HG03469 (cell line): Measurements from ENCODE around the gene FBF1.
A peak's percentile ranks its signal among the peaks of the same experiment; 100 is the strongest.

Experiments
- ATAC-seq: cut with Tn5 transposase; IDR thresholded peaks from one replicate; pipeline ENCODE4 v1.9.1; 2021; ENCODE audit warnings: mild to moderate bottlenecking, moderate library complexity, moderate number of reproducible peaks; ENCODE audit not compliant: unreplicated experiment

The FBF1 gene

GRCh38 chr17:75917917-75918445 lies 22.9 kb downstream of the FBF1 start:
- ATAC-seq = no peak

GRCh38 chr17:75917141-75917916 lies 23.5 kb downstream of the FBF1 start:
- no peak for ATAC-seq

GRCh38 chr17:75915268-75915667 lies 25.6 kb downstream of the FBF1 start:
- ATAC-seq = no peak

GRCh38 chr17:75914643-75915267 lies 26.1 kb downstream of the FBF1 start:
- ATAC-seq = no peak

- no peak for ATAC-seq
Measured at GRCh38 chr17:75913537-75914210, 27.2 kb downstream of the FBF1 start.

GRCh38 chr17:75910699-75911098 lies 30.1 kb downstream of the FBF1 start:
- ATAC-seq = no peak

- no peak for ATAC-seq
Measured at GRCh38 chr17:75909812-75910274, 31.0 kb downstream of the FBF1 start.

- no peak for ATAC-seq
Measured at GRCh38 chr17:75909051-75909811, 31.6 kb downstream of the FBF1 start.

- no peak for ATAC-seq
Measured at GRCh38 chr17:75908201-75908600, 32.6 kb downstream of the FBF1 start.

GRCh38 chr17:75906143-75906884 lies 34.5 kb downstream of the FBF1 start:
- no peak for ATAC-seq

GRCh38 chr17:75904749-75905521 lies 35.9 kb downstream of the FBF1 start, which contains the start of gene MRPL38:
TSS of gene MRPL38 (minus strand) at chr17:75904884. CDS start at chr17:75904875, 9 bp downstream.
- ATAC-seq = peak; percentile 90

- ATAC-seq = no peak
Measured at GRCh38 chr17:75902406-75902805, 38.4 kb downstream of the FBF1 start.

GRCh38 chr17:75901727-75902126 lies 39.1 kb downstream of the FBF1 start:
- no peak for ATAC-seq

GRCh38 chr17:75900691-75901533 lies 39.9 kb downstream of the FBF1 start:
- no peak for ATAC-seq

GRCh38 chr17:75899767-75900468 lies 40.9 kb downstream of the FBF1 start:
- ATAC-seq = no peak

GRCh38 chr17:75899353-75899752 lies 41.5 kb downstream of the FBF1 start:
- no peak for ATAC-seq

- no peak for ATAC-seq
Measured at GRCh38 chr17:75898791-75899190, 42.1 kb downstream of the FBF1 start.

- no peak for ATAC-seq
Measured at GRCh38 chr17:75898065-75898464, 42.8 kb downstream of the FBF1 start.
